Calu3 (cell line): Measurements from ENCODE around the gene IFNLR1. TPM values are rescaled to one million over a fixed set of nuclear protein-coding genes. Genes with fewer than 3 reads are reported as not detected.

Experiments
- BruUV-seq: library from RNA; stranded (reverse); fragments of 400-500 nt; replicated peaks from 2 replicates; lab custom pipeline; 2021; lab: Mats Ljungman, UMichigan
- CTCF ChIA-PET: fragments of 300-600 bp; sonication (Branson Sonifier 250); formaldehyde crosslinking; loops from one replicate; lab custom pipeline; 2022; ENCODE audit warnings: antibody characterized with exemption; lab: Charles Lee
- DNase-seq: peaks from one replicate; pipeline ENCODE4 v3.0.0; 2022
- H3K27ac Mint-ChIP-seq: one replicate; pipeline ENCODE4 v1.8.0; 2022; ENCODE audit warnings: mixed read lengths; ENCODE audit not compliant: unreplicated experiment
- H3K27me3 Mint-ChIP-seq: one replicate; pipeline ENCODE4 v1.8.0; 2022; ENCODE audit warnings: mixed read lengths; ENCODE audit not compliant: unreplicated experiment
- H3K36me3 Mint-ChIP-seq: one replicate; pipeline ENCODE4 v1.8.0; 2022; ENCODE audit warnings: mild to moderate bottlenecking, moderate library complexity, mixed read lengths; ENCODE audit not compliant: insufficient read depth, unreplicated experiment
- H3K4me1 Mint-ChIP-seq: one replicate; pipeline ENCODE4 v1.8.0; 2022; ENCODE audit warnings: mild to moderate bottlenecking, low read depth, mixed read lengths; ENCODE audit not compliant: unreplicated experiment
- H3K4me3 Mint-ChIP-seq: one replicate; pipeline ENCODE4 v1.8.0; 2022; ENCODE audit warnings: mild to moderate bottlenecking, low read depth, moderate library complexity, mixed read lengths; ENCODE audit not compliant: unreplicated experiment
- H3K9me3 Mint-ChIP-seq: one replicate; pipeline ENCODE4 v1.8.0; 2022; ENCODE audit warnings: low read depth, mixed read lengths; ENCODE audit not compliant: unreplicated experiment
- CTCF ChIP-seq: fragments of 200-600 bp; IDR thresholded peaks from one replicate; pipeline ENCODE4 v1.8.0; 2022; ENCODE audit warnings: antibody characterized with exemption; ENCODE audit not compliant: unreplicated experiment
- intact Hi-C: fragments of 100-400 bp; cut with micrococcal nuclease; formaldehyde crosslinking; loops from one replicate; pipeline ENCODE4 v1.10.0; 2022; ENCODE audit not compliant: unreplicated experiment
- total RNA-seq: library from RNA; stranded (reverse); gene quantifications from 2 replicates; pipeline ENCODE4 v1.2.3, GENCODE V29; 2022

The IFNLR1 gene
- total RNA-seq, 1 experiment from 2014 or later: 4.5 TPM

- Mint-ChIP-seq H3K36me3 (peaks cover 12% of the 10 kb centered on the region), H3K4me1 (peaks cover 17% of the 10 kb centered on the region), H3K4me3 (no peak overlapping the region), H3K27me3 (no peaks in the 10 kb centered on the region), H3K27ac (no peak overlapping the region), H3K9me3 (no peaks in the 10 kb centered on the region)
- CTCF ChIA-PET: interaction anchor here (1.1 kb wide), 1 partner anchor 38 kb away, joined by 3 read pairs; no protein-coding TSS in a partner anchor
- DNase-seq: peak; percentile 21
- intact Hi-C loops: no loop called here
- TF ChIP-seq CTCF: no peak
- BruUV-seq: no TSS peak
Measured at GRCh38 chr1:24155011-24155782, 31.9 kb downstream of the IFNLR1 start.

GRCh38 chr1:24154215-24154614 lies 32.9 kb downstream of the IFNLR1 start:
- Mint-ChIP-seq H3K27ac (no peak overlapping the region), H3K4me3 (no peak overlapping the region), H3K9me3 (no peaks in the 10 kb centered on the region), H3K27me3 (no peaks in the 10 kb centered on the region), H3K4me1 (peaks cover 20% of the 10 kb centered on the region), H3K36me3 (peaks cover 15% of the 10 kb centered on the region)
- intact Hi-C loops: loop anchor here (5.0 kb wide), 1 partner anchor 38 kb away; no protein-coding TSS in a partner anchor
- DNase-seq: no peak
- BruUV-seq: no TSS peak
- no peak for TF ChIP-seq CTCF
- CTCF ChIA-PET: interaction anchor here (1.1 kb wide), 1 partner anchor 37 kb away, joined by 3 read pairs; no protein-coding TSS in a partner anchor

GRCh38 chr1:24152631-24153494 lies 34.2 kb downstream of the IFNLR1 start:
- H3K4me1 Mint-ChIP-seq: peaks cover 20% of the 10 kb centered on the region
- no peaks in the 10 kb centered on the region for H3K27me3 Mint-ChIP-seq
- no peak overlapping the region for H3K27ac Mint-ChIP-seq
- no peaks in the 10 kb centered on the region for H3K9me3 Mint-ChIP-seq
- H3K36me3 Mint-ChIP-seq: peaks cover 15% of the 10 kb centered on the region
- H3K4me3 Mint-ChIP-seq: no peak overlapping the region
- CTCF ChIA-PET: interaction anchor here (0.6 to 1.1 kb wide), 4 partner anchors 9 to 67 kb away, joined by 3 to 4 read pairs (median 3); no protein-coding TSS in a partner anchor
- intact Hi-C loops: loop anchor here (5.0 kb wide), 1 partner anchor 39 kb away; no protein-coding TSS in a partner anchor
- DNase-seq: no peak
- TF ChIP-seq CTCF: no peak
- BruUV-seq: no TSS peak

GRCh38 chr1:24151175-24151533 lies 35.9 kb downstream of the IFNLR1 start:
- peak; percentile 54 for DNase-seq
- no peak for TF ChIP-seq CTCF
- intact Hi-C loops: loop anchor here (5.0 kb wide), 1 partner anchor 41 kb away; no protein-coding TSS in a partner anchor
- CTCF ChIA-PET: interaction anchor here (0.5 to 1.5 kb wide), 7 partner anchors 32 to 390 kb away, joined by 3 to 16 read pairs (median 4); partner anchors contain the start of gene SRSF10
- peaks cover 20% of the 10 kb centered on the region for H3K4me1 Mint-ChIP-seq
- peak overlapping the region; percentile 66 for H3K4me3 Mint-ChIP-seq
- H3K36me3 Mint-ChIP-seq: peaks cover 15% of the 10 kb centered on the region
- no peaks in the 10 kb centered on the region for H3K9me3 Mint-ChIP-seq
- no TSS peak for BruUV-seq
- H3K27ac Mint-ChIP-seq: peak overlapping the region; percentile 48
- no peaks in the 10 kb centered on the region for H3K27me3 Mint-ChIP-seq
